Activated T-cell treated with anti-CD3 and anti-CD28 coated beads, Interleukin-2, amount 50 U/mL, for 24 hours (primary cell): ENCODE results near the gene SH3D19.
"Not testable (repeated sequence)": the region's sequence is repeated elsewhere in the genome, so short reads cannot be mapped to it uniquely, and the experiment has no call there.

Experiments
- DNase-seq: peaks from one replicate; pipeline ENCODE4 v3.0.0-alpha.2; 2020
- H3K27ac Mint-ChIP-seq: 2 replicates; pipeline ENCODE4 v1.8.0; 2020; ENCODE audit warnings: mild to moderate bottlenecking, mixed read lengths
- H3K27me3 Mint-ChIP-seq: 2 replicates; pipeline ENCODE4 v1.8.0; 2020; ENCODE audit warnings: mixed read lengths
- H3K36me3 Mint-ChIP-seq: 2 replicates; pipeline ENCODE4 v1.8.0; 2020; ENCODE audit warnings: low read depth, mixed read lengths
- H3K4me1 Mint-ChIP-seq: 2 replicates; pipeline ENCODE4 v1.8.0; 2020; ENCODE audit warnings: low read depth, mixed read lengths
- H3K4me3 Mint-ChIP-seq: 2 replicates; pipeline ENCODE4 v1.8.0; 2020; ENCODE audit warnings: mild to moderate bottlenecking, moderate library complexity, mixed read lengths
- H3K9me3 Mint-ChIP-seq: 2 replicates; pipeline ENCODE4 v1.8.0; 2020; ENCODE audit warnings: mixed read lengths

Gene SH3D19

GRCh38 chr4:151165205-151166000 is 160.0 kb downstream of the SH3D19 start:
- DNase-seq = no peak
- peaks cover 31% of the 10 kb centered on the region for H3K27me3 Mint-ChIP-seq
- H3K4me1 Mint-ChIP-seq = no peaks in the 10 kb centered on the region
- H3K4me3 Mint-ChIP-seq = no peak overlapping the region
- no peaks in the 10 kb centered on the region for H3K36me3 Mint-ChIP-seq
- H3K9me3 Mint-ChIP-seq = no peaks in the 10 kb centered on the region
- H3K27ac Mint-ChIP-seq = no peak overlapping the region

GRCh38 chr4:151163855-151164254 is 161.6 kb downstream of the SH3D19 start:
- Mint-ChIP-seq H3K4me1 (no peaks in the 10 kb centered on the region), H3K27ac (no peak overlapping the region)

GRCh38 chr4:151158979-151159378 is 166.4 kb downstream of the SH3D19 start:
- Mint-ChIP-seq H3K4me3 (no peak overlapping the region), H3K4me1 (no peaks in the 10 kb centered on the region), H3K27ac (no peak overlapping the region), H3K27me3 (peaks cover 11% of the 10 kb centered on the region), H3K36me3 (no peaks in the 10 kb centered on the region), H3K9me3 (no peaks in the 10 kb centered on the region)
- no peak for DNase-seq

More at GRCh38 chr4:151163855-151164254, 161.6 kb downstream of the SH3D19 start:
- no peak overlapping the region for H3K4me3 Mint-ChIP-seq
- H3K27me3 Mint-ChIP-seq = peaks cover 22% of the 10 kb centered on the region
- no peaks in the 10 kb centered on the region for H3K36me3 Mint-ChIP-seq
- DNase-seq = no peak
- no peaks in the 10 kb centered on the region for H3K9me3 Mint-ChIP-seq

- no peak overlapping the region for H3K4me3 Mint-ChIP-seq
- no peaks in the 10 kb centered on the region for H3K9me3 Mint-ChIP-seq
- H3K4me1 Mint-ChIP-seq = no peaks in the 10 kb centered on the region
- H3K27me3 Mint-ChIP-seq = peaks cover 11% of the 10 kb centered on the region
- no peak for DNase-seq
- H3K27ac Mint-ChIP-seq = no peak overlapping the region
- H3K36me3 Mint-ChIP-seq = no peaks in the 10 kb centered on the region
Measured at GRCh38 chr4:151157543-151157942, 167.9 kb downstream of the SH3D19 start.

GRCh38 chr4:151153585-151153984 is 171.8 kb downstream of the SH3D19 start:
- H3K36me3 Mint-ChIP-seq = no peaks in the 10 kb centered on the region
- H3K9me3 Mint-ChIP-seq = no peaks in the 10 kb centered on the region
- H3K4me1 Mint-ChIP-seq = peaks cover 2% of the 10 kb centered on the region
- H3K4me3 Mint-ChIP-seq = no peak overlapping the region
- DNase-seq = no peak
- peaks cover 11% of the 10 kb centered on the region for H3K27me3 Mint-ChIP-seq
- no peak overlapping the region for H3K27ac Mint-ChIP-seq

GRCh38 chr4:151152028-151152427 is 173.4 kb downstream of the SH3D19 start:
- DNase-seq = no peak
- Mint-ChIP-seq H3K4me1 (peaks cover 2% of the 10 kb centered on the region), H3K36me3 (no peaks in the 10 kb centered on the region), H3K27ac (no peak overlapping the region), H3K27me3 (peaks cover 7% of the 10 kb centered on the region), H3K4me3 (no peak overlapping the region), H3K9me3 (no peaks in the 10 kb centered on the region)

GRCh38 chr4:151150821-151151580 is 174.4 kb downstream of the SH3D19 start:
- H3K4me1 Mint-ChIP-seq = peaks cover 2% of the 10 kb centered on the region
- no peak for DNase-seq
- no peaks in the 10 kb centered on the region for H3K9me3 Mint-ChIP-seq
- H3K27me3 Mint-ChIP-seq = no peaks in the 10 kb centered on the region
- H3K27ac Mint-ChIP-seq = no peak overlapping the region
- H3K36me3 Mint-ChIP-seq = no peaks in the 10 kb centered on the region
- no peak overlapping the region for H3K4me3 Mint-ChIP-seq

GRCh38 chr4:151148261-151148660 is 177.1 kb downstream of the SH3D19 start:
- Mint-ChIP-seq H3K27me3 (no peaks in the 10 kb centered on the region), H3K36me3 (no peaks in the 10 kb centered on the region), H3K4me1 (peaks cover 2% of the 10 kb centered on the region), H3K9me3 (no peaks in the 10 kb centered on the region), H3K4me3 (no peak overlapping the region), H3K27ac (no peak overlapping the region)
- no peak for DNase-seq

- Mint-ChIP-seq H3K27ac (no peak overlapping the region), H3K9me3 (no peaks in the 10 kb centered on the region), H3K4me3 (no peak overlapping the region), H3K36me3 (no peaks in the 10 kb centered on the region), H3K4me1 (peaks cover 2% of the 10 kb centered on the region), H3K27me3 (no peaks in the 10 kb centered on the region)
- no peak for DNase-seq
Measured at GRCh38 chr4:151147000-151147399, 178.4 kb downstream of the SH3D19 start.

- no peaks in the 10 kb centered on the region for H3K9me3 Mint-ChIP-seq
- no peak for DNase-seq
- H3K36me3 Mint-ChIP-seq = no peaks in the 10 kb centered on the region
- H3K27me3 Mint-ChIP-seq = no peaks in the 10 kb centered on the region
- no peaks in the 10 kb centered on the region for H3K4me1 Mint-ChIP-seq
- H3K4me3 Mint-ChIP-seq = no peak overlapping the region
- H3K27ac Mint-ChIP-seq = no peak overlapping the region
Measured at GRCh38 chr4:151144329-151145072, 180.9 kb downstream of the SH3D19 start.

- no peaks in the 10 kb centered on the region for H3K36me3 Mint-ChIP-seq
- no peaks in the 10 kb centered on the region for H3K27me3 Mint-ChIP-seq
- DNase-seq = no peak
- no peaks in the 10 kb centered on the region for H3K9me3 Mint-ChIP-seq
- H3K27ac Mint-ChIP-seq = no peak overlapping the region
- H3K4me3 Mint-ChIP-seq = no peak overlapping the region
- no peaks in the 10 kb centered on the region for H3K4me1 Mint-ChIP-seq
Measured at GRCh38 chr4:151143811-151144210, 181.6 kb downstream of the SH3D19 start.

GRCh38 chr4:151143162-151143561 is 182.2 kb downstream of the SH3D19 start:
- Mint-ChIP-seq H3K27ac (no peak overlapping the region), H3K9me3 (no peaks in the 10 kb centered on the region), H3K4me1 (no peaks in the 10 kb centered on the region), H3K4me3 (no peak overlapping the region), H3K27me3 (no peaks in the 10 kb centered on the region), H3K36me3 (no peaks in the 10 kb centered on the region)
- no peak for DNase-seq

GRCh38 chr4:151142758-151143157 is 182.6 kb downstream of the SH3D19 start:
- H3K9me3 Mint-ChIP-seq = no peaks in the 10 kb centered on the region
- no peaks in the 10 kb centered on the region for H3K4me1 Mint-ChIP-seq
- no peak for DNase-seq
- H3K4me3 Mint-ChIP-seq = no peak overlapping the region
- no peaks in the 10 kb centered on the region for H3K36me3 Mint-ChIP-seq
- no peaks in the 10 kb centered on the region for H3K27me3 Mint-ChIP-seq
- H3K27ac Mint-ChIP-seq = no peak overlapping the region

- Mint-ChIP-seq H3K4me3 (no peak overlapping the region), H3K27me3 (no peaks in the 10 kb centered on the region), H3K9me3 (no peaks in the 10 kb centered on the region), H3K36me3 (no peaks in the 10 kb centered on the region), H3K4me1 (no peaks in the 10 kb centered on the region), H3K27ac (no peak overlapping the region)
- DNase-seq = no peak
Measured at GRCh38 chr4:151139814-151140213, 185.6 kb downstream of the SH3D19 start.

- H3K27ac Mint-ChIP-seq, H3K9me3 Mint-ChIP-seq, H3K36me3 Mint-ChIP-seq, H3K4me3 Mint-ChIP-seq, DNase-seq, H3K4me1 Mint-ChIP-seq, H3K27me3 Mint-ChIP-seq: not testable (repeated sequence)
Measured at GRCh38 chr4:151136048-151136447, 189.4 kb downstream of the SH3D19 start.
